Peyer's patch (tissue), 4 donors: ENCODE measurements around the gene EID1.

ENCODE experiments used
- POLR2A ChIP-seq, 2 donors: fragments of 450-650 bp; IDR thresholded peaks; one replicate each; pipeline ENCODE4 v1.5.1; 2017; ENCODE audit warnings: antibody characterized with exemption in 2 of 2, mild to moderate bottlenecking in 2 of 2, moderate library complexity in 2 of 2
- TF ChIP-seq, protein P1 (sequence below), 6 experiments: fragments of 450-650 bp in 4 of 6; fragments of 200-600 bp in 2 of 6; sonication (generic) in 1 of 6; IDR thresholded peaks; one replicate each; pipeline ENCODE4 v1.5.1; 2017 to 2019; ENCODE audit warnings: antibody characterized with exemption in 6 of 6, mild to moderate bottlenecking in 3 of 6, moderate library complexity in 1 of 6

DNA sequence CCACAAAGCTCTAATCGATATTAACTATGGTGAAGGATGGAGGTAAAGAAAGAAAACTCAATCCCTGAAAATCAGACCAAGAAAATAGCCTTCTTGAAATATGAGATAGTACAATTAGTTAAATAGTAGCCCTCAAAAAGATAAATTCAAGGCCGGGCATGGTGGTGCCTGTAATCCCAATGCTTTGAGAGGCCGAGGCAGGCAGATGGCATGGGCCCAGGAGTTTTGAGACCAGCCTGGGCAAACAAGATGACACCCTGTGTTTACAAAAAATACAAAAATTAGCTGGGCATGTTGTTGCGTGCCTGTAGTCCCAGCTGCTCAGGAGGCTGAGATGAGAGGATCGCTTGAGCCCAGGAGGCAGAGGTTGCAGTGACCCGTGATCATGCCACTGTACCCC is 35.4 kb upstream of the EID1 start:
- TF ChIP-seq, protein P1, sequence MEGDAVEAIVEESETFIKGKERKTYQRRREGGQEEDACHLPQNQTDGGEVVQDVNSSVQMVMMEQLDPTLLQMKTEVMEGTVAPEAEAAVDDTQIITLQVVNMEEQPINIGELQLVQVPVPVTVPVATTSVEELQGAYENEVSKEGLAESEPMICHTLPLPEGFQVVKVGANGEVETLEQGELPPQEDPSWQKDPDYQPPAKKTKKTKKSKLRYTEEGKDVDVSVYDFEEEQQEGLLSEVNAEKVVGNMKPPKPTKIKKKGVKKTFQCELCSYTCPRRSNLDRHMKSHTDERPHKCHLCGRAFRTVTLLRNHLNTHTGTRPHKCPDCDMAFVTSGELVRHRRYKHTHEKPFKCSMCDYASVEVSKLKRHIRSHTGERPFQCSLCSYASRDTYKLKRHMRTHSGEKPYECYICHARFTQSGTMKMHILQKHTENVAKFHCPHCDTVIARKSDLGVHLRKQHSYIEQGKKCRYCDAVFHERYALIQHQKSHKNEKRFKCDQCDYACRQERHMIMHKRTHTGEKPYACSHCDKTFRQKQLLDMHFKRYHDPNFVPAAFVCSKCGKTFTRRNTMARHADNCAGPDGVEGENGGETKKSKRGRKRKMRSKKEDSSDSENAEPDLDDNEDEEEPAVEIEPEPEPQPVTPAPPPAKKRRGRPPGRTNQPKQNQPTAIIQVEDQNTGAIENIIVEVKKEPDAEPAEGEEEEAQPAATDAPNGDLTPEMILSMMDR (IDR thresholded peaks at IDR 0.05) = no peak
- no peak for TF ChIP-seq POLR2A (IDR thresholded peaks at IDR 0.05)
